Embryonic facial prominence (tissue), 1 donor: ENCODE results near the gene TMEM69.
"Not testable (repeated sequence)": the region's sequence is repeated elsewhere in the genome, so short reads cannot be mapped to it uniquely, and the experiment has no call there.

ENCODE experiments used
- DNase-seq: peaks from one replicate; pipeline ENCODE4 v3.0.0-alpha.2; 2016; ENCODE audit errors: extremely low spot score

The TMEM69 gene

GRCh38 chr1:45687754-45688740, at the start of gene TMEM69:
TMEM69 (plus strand) TSS chr1:45688181; CDS start chr1:45691069, 2,888 bp downstream.
- DNase-seq = peak; percentile 84

GRCh38 chr1:45640293-45640692, 47.7 kb upstream of the TMEM69 start:
- no peak for DNase-seq

- DNase-seq = no peak
These were observed 44.7 kb upstream of the TMEM69 start for GRCh38 chr1:45643321-45643720.

- DNase-seq = no peak
These were observed 44.0 kb upstream of the TMEM69 start for GRCh38 chr1:45643978-45644377.

- DNase-seq = no peak
These were observed 43.3 kb upstream of the TMEM69 start for GRCh38 chr1:45644661-45645060.

- DNase-seq = no peak
These were observed 40.5 kb upstream of the TMEM69 start for GRCh38 chr1:45647248-45648021.

GRCh38 chr1:45654540-45655280, 33.3 kb upstream of the TMEM69 start:
- no peak for DNase-seq

GRCh38 chr1:45656573-45657226, 31.3 kb upstream of the TMEM69 start:
- no peak for DNase-seq

- DNase-seq = no peak
These were observed 29.8 kb upstream of the TMEM69 start for GRCh38 chr1:45658171-45658570.

- DNase-seq = no peak
These were observed 28.8 kb upstream of the TMEM69 start for GRCh38 chr1:45659222-45659621.

GRCh38 chr1:45660336-45660735, 27.6 kb upstream of the TMEM69 start:
- DNase-seq = no peak

- DNase-seq = no peak
These were observed 21.1 kb upstream of the TMEM69 start for GRCh38 chr1:45666836-45667235.

- DNase-seq = no peak
These were observed 20.5 kb upstream of the TMEM69 start for GRCh38 chr1:45667321-45668111.

- DNase-seq = no peak
These were observed 19.5 kb upstream of the TMEM69 start for GRCh38 chr1:45668526-45668925.

- no peak for DNase-seq
These were observed 18.6 kb upstream of the TMEM69 start for GRCh38 chr1:45669379-45669778.

GRCh38 chr1:45669859-45670655, 17.9 kb upstream of the TMEM69 start:
- DNase-seq = no peak

GRCh38 chr1:45673956-45674355, 14.0 kb upstream of the TMEM69 start:
- DNase-seq = no peak

GRCh38 chr1:45674478-45674877, 13.5 kb upstream of the TMEM69 start:
- DNase-seq = no peak

GRCh38 chr1:45676553-45676952, 11.4 kb upstream of the TMEM69 start:
- not testable (repeated sequence) for DNase-seq

GRCh38 chr1:45677751-45678245, 10.2 kb upstream of the TMEM69 start:
- DNase-seq = no peak
